Gastroesophageal sphincter (tissue), 4 donors: ENCODE measurements around the gene MMP28. TPM values are rescaled to one million over a fixed set of nuclear protein-coding genes. Genes with fewer than 3 reads are reported as not detected.

Experiments used
- ATAC-seq: fragments of 150-250 bp; one replicate; pipeline ENCODE4 v1.9.1; 2016; ENCODE audit warnings: mild to moderate bottlenecking, moderate library complexity
- H3K27ac ChIP-seq, 4 donors: fragments of 200-600 bp; sonication (generic) in 3 of 4; 1 replicate in 3 of 4; 2 replicates in 1 of 4; pipeline ENCODE4 v1.5.1; 2016 to 2019
- H3K27me3 ChIP-seq: fragments of 200-600 bp; sonication (generic); one replicate; pipeline ENCODE4 v1.5.1; 2019
- H3K36me3 ChIP-seq, 2 donors: fragments of 200-600 bp; sonication (generic); one replicate each; pipeline ENCODE4 v1.5.1; 2019; ENCODE audit warnings: control low read depth in 1 of 2
- H3K4me1 ChIP-seq, 3 donors: fragments of 200-600 bp; sonication (generic); 1 replicate in 2 of 3; 2 replicates in 1 of 3; pipeline ENCODE4 v1.5.1; 2016 to 2019; ENCODE audit warnings: control low read depth in 2 of 3
- H3K4me3 ChIP-seq, 2 donors: fragments of 200-600 bp; sonication (generic); one replicate each; pipeline ENCODE4 v1.5.1; 2019; ENCODE audit warnings: mild to moderate bottlenecking in 1 of 2, moderate library complexity in 1 of 2
- H3K9me3 ChIP-seq, 3 donors: fragments of 200-600 bp; sonication (generic); one replicate each; pipeline ENCODE4 v1.5.1; 2017 to 2019; ENCODE audit warnings: control low read depth in 2 of 3
- EP300 ChIP-seq: sonication (generic); formaldehyde crosslinking; IDR thresholded peaks from one replicate; pipeline ENCODE4 v1.6.1; 2017; ENCODE audit warnings: antibody characterized with exemption, mild to moderate bottlenecking
- POLR2A ChIP-seq, 2 donors: fragments of 450-650 bp; IDR thresholded peaks; one replicate each; pipeline ENCODE4 v1.6.1; 2017; ENCODE audit warnings: antibody characterized with exemption in 2 of 2, mild to moderate bottlenecking in 2 of 2, moderate library complexity in 1 of 2
- POLR2AphosphoS5 ChIP-seq: sonication (generic); formaldehyde crosslinking; IDR thresholded peaks from one replicate; pipeline ENCODE4 v1.6.1; 2017; ENCODE audit warnings: antibody characterized with exemption
- WGBS, 2 donors: methylation state at CpG; one replicate each; pipeline ENCODE4 v1.1.5; 2018; ENCODE audit warnings: low coverage in 1 of 2; 5-methylcytosine and 5-hydroxymethylcytosine counted together
- total RNA-seq, 4 donors: library from RNA; depleted of rRNA; stranded (reverse); fragments of >200 nt; gene quantifications; one replicate each; pipeline ENCODE4 v1.1.0, GENCODE V29; 2016
- TF ChIP-seq, protein P1 (sequence below), 4 experiments: fragments of 200-600 bp in 2 of 4; fragments of 450-650 bp in 2 of 4; sonication (generic) in 1 of 4; IDR thresholded peaks; one replicate each; pipeline ENCODE4 v1.5.1; 2017 to 2019; ENCODE audit warnings: antibody characterized with exemption in 4 of 4, mild to moderate bottlenecking in 2 of 4, moderate library complexity in 2 of 4

Gene MMP28
- total RNA-seq, 4 donors from 2014 or later = 78.4 to 139 (median 97.3) TPM

DNA sequence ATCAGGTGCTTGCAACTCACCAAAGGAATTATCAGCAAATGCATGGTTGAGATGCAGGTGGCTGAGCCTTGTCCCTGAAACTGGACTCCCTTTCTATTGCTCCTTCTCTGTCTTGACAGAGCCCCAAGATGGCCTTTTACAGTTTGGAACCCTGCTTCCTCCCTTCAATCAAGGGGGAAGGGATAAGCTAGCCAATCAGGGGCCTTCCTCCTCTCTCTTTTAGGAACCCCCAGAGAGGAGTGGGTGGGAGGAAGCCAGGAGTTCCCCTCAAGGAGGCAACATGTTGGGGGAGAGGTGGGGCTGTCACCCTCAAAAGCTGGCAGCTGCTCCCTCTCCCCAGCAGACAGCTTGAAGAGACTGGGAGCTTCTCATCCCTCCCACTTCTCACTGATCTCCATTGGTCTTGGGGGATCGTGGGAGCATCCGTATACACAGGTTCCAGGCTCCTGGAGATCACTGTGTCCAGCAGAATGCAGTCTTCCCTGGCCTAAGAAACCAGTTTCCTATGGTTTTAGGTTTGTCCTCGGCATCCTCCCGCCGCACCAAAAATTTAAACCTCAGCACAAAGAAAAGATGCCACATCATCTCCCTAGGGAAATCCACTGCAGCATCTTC is 56.8 kb downstream of the MMP28 start:
- Histone ChIP-seq H3K27ac (no peak overlapping the region), H3K4me1 (peaks cover 0 to 13% (median 6%) of the 10 kb centered on the region in 3 donors), H3K9me3 (no peaks in the 10 kb centered on the region), H3K27me3 (peaks cover 39% of the 10 kb centered on the region), H3K4me3 (no peak overlapping the region), H3K36me3 (no peaks in the 10 kb centered on the region)
- TF ChIP-seq, protein P1, sequence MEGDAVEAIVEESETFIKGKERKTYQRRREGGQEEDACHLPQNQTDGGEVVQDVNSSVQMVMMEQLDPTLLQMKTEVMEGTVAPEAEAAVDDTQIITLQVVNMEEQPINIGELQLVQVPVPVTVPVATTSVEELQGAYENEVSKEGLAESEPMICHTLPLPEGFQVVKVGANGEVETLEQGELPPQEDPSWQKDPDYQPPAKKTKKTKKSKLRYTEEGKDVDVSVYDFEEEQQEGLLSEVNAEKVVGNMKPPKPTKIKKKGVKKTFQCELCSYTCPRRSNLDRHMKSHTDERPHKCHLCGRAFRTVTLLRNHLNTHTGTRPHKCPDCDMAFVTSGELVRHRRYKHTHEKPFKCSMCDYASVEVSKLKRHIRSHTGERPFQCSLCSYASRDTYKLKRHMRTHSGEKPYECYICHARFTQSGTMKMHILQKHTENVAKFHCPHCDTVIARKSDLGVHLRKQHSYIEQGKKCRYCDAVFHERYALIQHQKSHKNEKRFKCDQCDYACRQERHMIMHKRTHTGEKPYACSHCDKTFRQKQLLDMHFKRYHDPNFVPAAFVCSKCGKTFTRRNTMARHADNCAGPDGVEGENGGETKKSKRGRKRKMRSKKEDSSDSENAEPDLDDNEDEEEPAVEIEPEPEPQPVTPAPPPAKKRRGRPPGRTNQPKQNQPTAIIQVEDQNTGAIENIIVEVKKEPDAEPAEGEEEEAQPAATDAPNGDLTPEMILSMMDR (IDR thresholded peaks at IDR 0.05) = no peak
- TF ChIP-seq POLR2AphosphoS5 (no peak), EP300 (no peak), POLR2A (IDR thresholded peaks at IDR 0.05) (no peak)
- ATAC-seq = no peak
- 45 to 88% methylated on average over 2 to 4 of the region's 5 CpGs for WGBS, 2 donors

DNA sequence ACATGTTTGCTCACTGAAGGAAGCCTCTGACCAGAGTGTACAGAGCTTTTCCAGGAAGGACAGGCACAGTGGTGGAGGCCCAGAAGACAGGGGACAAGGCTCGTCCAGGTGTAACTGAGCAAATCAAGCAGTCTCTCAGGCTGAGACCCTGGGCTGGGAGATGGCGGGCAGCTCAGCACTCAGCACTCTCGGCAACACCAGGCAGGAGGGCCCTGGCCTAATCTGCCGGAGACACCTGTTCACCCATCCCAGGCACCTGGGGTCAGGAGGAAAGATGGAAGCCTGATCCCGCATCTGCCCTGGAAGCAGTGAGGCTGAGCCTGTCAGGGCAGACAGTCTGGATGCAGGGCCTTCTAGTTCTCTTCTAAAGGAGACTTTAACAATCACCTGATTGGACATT is 59.2 kb downstream of the MMP28 start:
- TF ChIP-seq EP300 = no peak
- TF ChIP-seq POLR2AphosphoS5 = no peak
- TF ChIP-seq, protein P1 (IDR thresholded peaks at IDR 0.05) = no peak
- no peak for TF ChIP-seq POLR2A (IDR thresholded peaks at IDR 0.05)
- H3K27ac ChIP-seq = no peak overlapping the region
- peaks cover 15% of the 10 kb centered on the region for H3K27me3 ChIP-seq
- ATAC-seq = no peak
- no peak overlapping the region for H3K4me3 ChIP-seq
- no peaks in the 10 kb centered on the region for H3K9me3 ChIP-seq
- WGBS, 2 donors = 72 to 100% methylated on average over 1 to 2 of the region's 5 CpGs
- peaks cover under 1 to 22% (median 8%) of the 10 kb centered on the region in 3 donors for H3K4me1 ChIP-seq
- H3K36me3 ChIP-seq = no peaks in the 10 kb centered on the region

DNA sequence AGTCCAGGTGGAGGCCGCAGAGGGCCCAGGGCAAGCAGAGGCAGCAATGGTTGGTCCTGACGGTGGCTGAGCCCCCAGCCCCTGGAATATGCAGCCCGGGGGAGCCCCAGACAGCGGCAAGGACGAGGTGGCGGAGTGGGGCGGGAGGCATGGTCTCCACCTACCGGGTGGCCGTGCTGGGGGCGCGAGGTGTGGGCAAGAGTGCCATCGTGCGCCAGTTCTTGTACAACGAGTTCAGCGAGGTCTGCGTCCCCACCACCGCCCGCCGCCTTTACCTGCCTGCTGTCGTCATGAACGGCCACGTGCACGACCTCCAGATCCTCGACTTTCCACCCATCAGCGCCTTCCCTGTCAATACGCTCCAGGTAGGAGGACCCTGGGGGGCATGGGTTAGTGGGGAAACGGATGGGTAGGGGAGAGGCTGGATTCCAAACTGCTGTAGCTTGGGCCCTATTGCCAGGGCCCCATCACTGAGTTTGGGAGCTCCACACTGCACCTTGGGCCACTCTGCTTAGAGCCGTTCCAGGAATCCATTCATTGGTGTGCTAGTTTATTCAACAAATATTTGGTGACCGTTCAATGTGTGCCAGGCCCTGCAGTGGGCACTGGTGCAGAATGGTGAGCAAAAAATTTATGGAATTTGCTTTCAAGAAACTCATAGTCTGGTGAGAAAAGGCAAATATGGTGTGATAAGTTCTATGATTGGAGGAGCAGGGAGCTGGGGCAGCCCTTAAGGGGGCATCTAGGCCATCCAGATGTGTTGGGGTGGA is 60.2 kb downstream of the MMP28 start:
- TF ChIP-seq POLR2AphosphoS5 (no peak), EP300 (no peak), POLR2A (IDR thresholded peaks at IDR 0.05) (no peak)
- TF ChIP-seq, protein P1 (IDR thresholded peaks at IDR 0.05) = no peak
- no peak overlapping the region for H3K4me3 ChIP-seq
- no peaks in the 10 kb centered on the region for H3K36me3 ChIP-seq
- H3K4me1 ChIP-seq = peaks cover 2 to 26% (median 11%) of the 10 kb centered on the region in 3 donors
- ATAC-seq = no peak
- 74 to 85% methylated on average over 3 to 5 of the region's 29 CpGs for WGBS, 2 donors
- peaks cover 5% of the 10 kb centered on the region for H3K27me3 ChIP-seq
- no peaks in the 10 kb centered on the region for H3K9me3 ChIP-seq
- no peak overlapping the region for H3K27ac ChIP-seq

DNA sequence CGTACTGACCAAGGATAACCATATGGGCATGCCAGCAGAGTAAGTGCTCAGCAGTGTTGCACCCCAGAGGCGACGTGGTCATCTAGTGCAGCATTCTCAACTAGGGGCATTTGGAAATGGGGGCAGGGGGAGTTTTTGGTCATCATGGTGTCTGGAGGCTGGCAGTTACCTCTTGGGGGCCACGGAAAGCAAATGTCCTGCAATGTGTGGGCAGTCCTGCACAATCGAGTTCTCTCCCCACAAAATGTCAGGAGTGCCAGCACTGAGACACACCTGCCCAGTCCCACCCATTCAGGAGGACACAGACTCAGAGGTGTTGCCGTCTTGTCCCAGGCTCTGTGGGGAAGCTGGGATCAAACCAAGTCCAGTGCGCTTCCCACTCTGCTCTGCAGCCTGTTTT is 61.0 kb downstream of the MMP28 start:
- Histone ChIP-seq H3K4me1 (peaks cover 2 to 26% (median 11%) of the 10 kb centered on the region in 3 donors), H3K27ac (no peak overlapping the region), H3K27me3 (no peaks in the 10 kb centered on the region), H3K4me3 (no peak overlapping the region), H3K9me3 (no peaks in the 10 kb centered on the region), H3K36me3 (no peaks in the 10 kb centered on the region)
- 50 to 89% methylated on average over 1 to 6 of the region's 7 CpGs for WGBS, 2 donors
- TF ChIP-seq, protein P1 (IDR thresholded peaks at IDR 0.05) = no peak
- TF ChIP-seq EP300 (no peak), POLR2AphosphoS5 (no peak), POLR2A (IDR thresholded peaks at IDR 0.05) (no peak)
- no peak for ATAC-seq

DNA sequence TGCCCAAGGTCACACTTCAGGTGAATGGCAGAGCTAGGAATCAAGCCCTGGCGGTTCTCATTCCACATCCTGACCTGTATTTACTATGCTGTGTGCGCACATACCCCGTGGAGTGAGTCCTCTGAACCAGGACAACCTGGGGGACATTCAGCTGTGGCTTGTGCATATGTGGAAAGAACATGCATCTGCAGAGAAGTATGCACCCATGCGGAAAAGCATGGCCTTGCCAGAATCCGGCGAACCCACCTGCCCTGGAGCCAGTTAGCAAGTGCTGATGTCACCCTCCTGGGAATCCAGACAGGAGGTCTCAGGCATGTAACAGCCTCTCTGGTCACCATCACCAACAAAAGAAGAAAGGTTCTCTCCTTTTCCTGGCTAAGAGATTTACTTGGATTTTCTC is 62.1 kb downstream of the MMP28 start:
- no peaks in the 10 kb centered on the region for H3K36me3 ChIP-seq
- no peak for TF ChIP-seq POLR2A (IDR thresholded peaks at IDR 0.05)
- TF ChIP-seq, protein P1 (IDR thresholded peaks at IDR 0.05) = no peak
- no peak for TF ChIP-seq EP300
- TF ChIP-seq POLR2AphosphoS5 = no peak

More for the DNA sequence above, 62.1 kb downstream of the MMP28 start:
- ATAC-seq = no peak
- Histone ChIP-seq H3K4me3 (no peak overlapping the region), H3K9me3 (no peaks in the 10 kb centered on the region), H3K27me3 (no peaks in the 10 kb centered on the region), H3K27ac (no peak overlapping the region), H3K4me1 (peaks cover 2 to 33% (median 11%) of the 10 kb centered on the region in 3 donors)
- WGBS, 2 donors = 85% methylated on average over 5 of the region's 6 CpGs; no CpG with 5 or more reads in 1 of the 2 donors
